AG10803 (cell line): Measurements from ENCODE around the gene KCNN4.

Source experiments
- DNase-seq: peaks from one replicate; pipeline ENCODE4 v3.0.0; 2010; ENCODE audit warnings: low read depth
- H3K4me3 ChIP-seq: 2 replicates; pipeline ENCODE4 v1.5.1; 2011; ENCODE audit warnings: mild to moderate bottlenecking, low read length, control low read depth
- CTCF ChIP-seq: conservative IDR thresholded peaks from 2 replicates; pipeline ENCODE4 v1.5.1; 2011; ENCODE audit warnings: mild to moderate bottlenecking, low read length, control low read depth, inconsistent platforms

The KCNN4 gene

GRCh38 chr19:43797556-43797955 is 16.8 kb upstream of the KCNN4 start:
- no peak for TF ChIP-seq CTCF
- no peak overlapping the region for H3K4me3 ChIP-seq

GRCh38 chr19:43797118-43797517 is 16.3 kb upstream of the KCNN4 start:
- no peak for TF ChIP-seq CTCF
- H3K4me3 ChIP-seq = no peak overlapping the region
- no peak for DNase-seq

More at GRCh38 chr19:43797556-43797955, 16.8 kb upstream of the KCNN4 start:
- no peak for DNase-seq

- DNase-seq = no peak
- TF ChIP-seq CTCF = no peak
- no peak overlapping the region for H3K4me3 ChIP-seq
Measured at GRCh38 chr19:43790587-43790986, 9.8 kb upstream of the KCNN4 start.

- no peak for TF ChIP-seq CTCF
- peak; percentile 40 for DNase-seq
Measured at GRCh38 chr19:43789029-43789428, 8.3 kb upstream of the KCNN4 start.

GRCh38 chr19:43786665-43787064 is 5.9 kb upstream of the KCNN4 start:
- DNase-seq = no peak

More at GRCh38 chr19:43789029-43789428, 8.3 kb upstream of the KCNN4 start:
- H3K4me3 ChIP-seq = no peak overlapping the region

GRCh38 chr19:43784981-43785808 is 4.4 kb upstream of the KCNN4 start:
- TF ChIP-seq CTCF = peak; percentile 99
- peak overlapping the region; percentile 30; the same call in 1 of the 2 replicates for H3K4me3 ChIP-seq
- peak; percentile 67 for DNase-seq

More at GRCh38 chr19:43786665-43787064, 5.9 kb upstream of the KCNN4 start:
- TF ChIP-seq CTCF = no peak
- no peak overlapping the region for H3K4me3 ChIP-seq
